ENCODE measurements around the gene VANGL1. TPM values are rescaled to one million over a fixed set of nuclear protein-coding genes. Genes with fewer than 3 reads are reported as not detected.

VANGL1 gene
- total RNA-seq, 4 donors from 2014 or later: 9.5 to 22.2 (median 17.2) TPM

DNA sequence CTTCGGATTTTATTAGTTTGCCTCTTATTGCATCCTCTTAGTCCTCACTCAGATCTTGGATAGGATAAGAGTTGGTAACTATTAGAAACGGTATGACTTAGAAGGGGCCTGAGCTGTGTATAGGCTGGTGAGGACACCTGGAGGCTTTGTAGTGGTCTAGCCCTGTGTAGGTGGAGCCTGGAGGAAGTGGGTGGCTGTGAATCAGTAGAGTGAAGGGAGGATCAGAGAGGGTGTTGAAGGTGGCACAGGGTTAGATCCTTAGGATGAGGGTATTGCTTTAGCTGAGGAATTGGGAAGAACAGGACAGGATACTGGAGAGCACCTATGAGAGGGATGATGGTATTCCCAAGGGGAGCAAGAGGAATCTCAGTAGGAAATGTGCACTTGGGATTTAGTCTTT is 5.7 kb downstream of the VANGL1 start:
- no peak for DNase-seq (ENCODE audit: low spot score in 2 of 2)
- TF ChIP-seq POLR2A (IDR thresholded peaks at IDR 0.05): no peak
- TF ChIP-seq, protein P1, sequence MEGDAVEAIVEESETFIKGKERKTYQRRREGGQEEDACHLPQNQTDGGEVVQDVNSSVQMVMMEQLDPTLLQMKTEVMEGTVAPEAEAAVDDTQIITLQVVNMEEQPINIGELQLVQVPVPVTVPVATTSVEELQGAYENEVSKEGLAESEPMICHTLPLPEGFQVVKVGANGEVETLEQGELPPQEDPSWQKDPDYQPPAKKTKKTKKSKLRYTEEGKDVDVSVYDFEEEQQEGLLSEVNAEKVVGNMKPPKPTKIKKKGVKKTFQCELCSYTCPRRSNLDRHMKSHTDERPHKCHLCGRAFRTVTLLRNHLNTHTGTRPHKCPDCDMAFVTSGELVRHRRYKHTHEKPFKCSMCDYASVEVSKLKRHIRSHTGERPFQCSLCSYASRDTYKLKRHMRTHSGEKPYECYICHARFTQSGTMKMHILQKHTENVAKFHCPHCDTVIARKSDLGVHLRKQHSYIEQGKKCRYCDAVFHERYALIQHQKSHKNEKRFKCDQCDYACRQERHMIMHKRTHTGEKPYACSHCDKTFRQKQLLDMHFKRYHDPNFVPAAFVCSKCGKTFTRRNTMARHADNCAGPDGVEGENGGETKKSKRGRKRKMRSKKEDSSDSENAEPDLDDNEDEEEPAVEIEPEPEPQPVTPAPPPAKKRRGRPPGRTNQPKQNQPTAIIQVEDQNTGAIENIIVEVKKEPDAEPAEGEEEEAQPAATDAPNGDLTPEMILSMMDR (IDR thresholded peaks at IDR 0.05): no peak
- H3K4me3 ChIP-seq (ENCODE audit: low read depth, poor library complexity, severe bottlenecking): no peak overlapping the region
- WGBS, 2 donors: 60 to 75% methylated on average over 2 of the region's 2 CpGs
- intact Hi-C loops (cut with DNase I; ENCODE audit: low total_unique reads): no loop called here

DNA sequence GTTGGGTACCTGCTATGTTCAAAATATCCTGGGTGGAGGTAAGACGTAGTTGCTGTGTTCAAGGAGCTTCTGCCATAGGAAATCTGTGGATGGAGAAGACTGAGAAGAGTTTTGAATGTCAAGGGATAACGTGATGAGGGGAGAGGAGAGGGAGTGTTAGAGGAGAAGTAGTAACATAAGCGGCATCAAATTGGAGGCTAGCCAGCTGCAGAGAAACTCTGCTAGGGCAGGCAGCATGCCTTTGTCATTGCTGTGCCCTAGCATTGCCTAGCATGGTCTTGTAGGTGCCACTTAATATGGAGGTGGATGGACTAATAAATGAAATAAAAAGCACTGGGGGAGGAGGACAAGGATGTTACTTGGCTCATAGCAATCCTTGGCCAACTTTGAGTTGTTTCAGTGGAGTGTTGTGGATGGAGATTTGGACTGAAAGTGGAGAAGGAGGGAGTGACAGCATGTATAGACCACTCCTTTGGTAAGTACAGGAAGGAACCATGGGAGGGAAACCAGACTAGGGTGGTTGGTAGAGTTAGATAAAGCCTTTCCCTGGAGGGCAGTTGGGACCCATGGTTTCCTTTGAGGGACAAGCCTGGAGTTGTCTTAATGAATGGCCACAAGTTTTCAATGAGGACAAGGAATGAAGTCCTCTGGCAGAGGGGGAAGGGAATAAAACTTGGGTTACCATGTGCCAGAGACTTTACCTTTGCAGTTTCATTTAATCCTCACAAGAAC is 6.3 kb downstream of the VANGL1 start:
- 40 to 68% methylated on average over 3 of the region's 3 CpGs for WGBS, 2 donors
- no peak for DNase-seq (ENCODE audit: low spot score in 2 of 2)
- TF ChIP-seq, protein P1 (IDR thresholded peaks at IDR 0.05): no peak
- no peak for TF ChIP-seq POLR2A (IDR thresholded peaks at IDR 0.05)
- H3K4me3 ChIP-seq (ENCODE audit: low read depth, poor library complexity, severe bottlenecking): no peak overlapping the region
- intact Hi-C loops (cut with DNase I; ENCODE audit: low total_unique reads): no loop called here

DNA sequence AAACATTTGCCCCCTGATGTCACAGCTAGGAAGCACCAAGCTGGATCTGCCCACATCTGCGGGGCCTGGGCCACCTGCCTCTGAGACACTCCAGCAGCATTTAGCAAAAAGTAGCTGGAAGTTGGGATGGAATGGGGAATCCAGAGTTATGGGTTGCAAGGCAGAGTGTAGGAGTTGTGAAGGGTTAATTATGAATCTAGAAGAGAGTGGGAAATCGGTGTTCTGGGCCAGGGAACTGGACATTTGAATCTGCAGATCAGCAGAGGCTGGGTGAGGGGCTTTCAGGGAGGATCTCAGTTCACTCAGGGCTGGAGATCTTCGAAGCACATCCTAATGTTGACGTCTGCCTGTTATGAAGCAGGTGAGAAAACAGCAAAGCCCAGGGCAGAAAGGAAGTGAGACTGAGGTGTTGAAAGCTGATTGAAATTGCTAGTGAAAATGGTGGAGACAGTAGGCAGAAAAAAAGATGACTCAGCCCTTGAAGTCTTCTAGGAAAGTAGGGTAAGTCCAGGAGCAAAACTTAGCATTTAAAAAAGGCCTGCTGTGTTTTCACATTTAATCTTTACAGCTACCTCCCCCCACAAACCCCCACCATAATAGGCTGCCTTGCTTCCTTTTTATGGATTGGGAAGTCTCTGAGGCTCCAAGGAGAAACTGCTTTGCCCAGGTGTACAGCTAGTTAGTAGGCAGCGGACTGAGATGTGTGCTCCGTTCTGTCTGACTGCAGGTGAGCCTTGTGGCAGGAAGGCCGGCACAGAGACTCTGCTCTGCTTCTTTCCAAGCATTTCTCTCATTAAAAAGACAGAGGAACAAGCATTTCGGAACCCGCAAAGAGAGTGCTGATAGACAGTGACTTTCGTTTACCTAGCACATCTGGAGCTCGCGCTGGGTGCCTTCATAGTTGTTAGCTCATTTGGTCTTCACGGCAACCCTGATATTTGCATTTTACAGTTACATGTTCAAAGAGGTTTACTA is 7.2 kb downstream of the VANGL1 start:
- intact Hi-C loops (cut with DNase I; ENCODE audit: low total_unique reads): no loop called here
- no peak for DNase-seq (ENCODE audit: low spot score in 2 of 2)
- 77 to 78% methylated on average over 13 of the region's 13 CpGs for WGBS, 2 donors
- TF ChIP-seq, protein P1 (IDR thresholded peaks at IDR 0.05): no peak
- no peak for TF ChIP-seq POLR2A (IDR thresholded peaks at IDR 0.05)
- no peak overlapping the region for H3K4me3 ChIP-seq (ENCODE audit: low read depth, poor library complexity, severe bottlenecking)

DNA sequence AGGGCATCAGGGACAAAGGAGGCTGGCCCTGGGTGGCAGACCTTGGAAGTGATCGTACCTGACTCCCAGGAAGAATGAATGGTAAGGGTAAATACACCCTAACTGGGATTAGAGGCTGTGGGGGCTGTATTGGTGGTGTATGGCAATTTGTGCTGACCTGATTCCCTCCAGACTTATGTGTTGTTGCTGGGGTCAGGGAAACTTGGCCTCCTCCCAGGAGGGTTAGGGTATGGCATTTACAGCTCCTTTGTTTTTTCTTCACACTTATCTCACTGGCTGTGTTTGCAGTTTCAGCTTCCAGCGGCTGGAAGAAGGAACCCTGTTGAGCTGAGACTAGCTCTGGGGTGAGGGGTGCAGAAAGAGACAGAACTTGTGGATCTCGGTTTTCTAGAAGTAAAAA is 8.2 kb downstream of the VANGL1 start:
- WGBS, 2 donors: 58 to 63% methylated on average over 3 of the region's 3 CpGs
- DNase-seq (ENCODE audit: low spot score in 2 of 2): no peak
- H3K4me3 ChIP-seq (ENCODE audit: low read depth, poor library complexity, severe bottlenecking): no peak overlapping the region
- TF ChIP-seq, protein P1 (IDR thresholded peaks at IDR 0.05): no peak
- TF ChIP-seq POLR2A (IDR thresholded peaks at IDR 0.05): no peak
- intact Hi-C loops (cut with DNase I; ENCODE audit: low total_unique reads): no loop called here

DNA sequence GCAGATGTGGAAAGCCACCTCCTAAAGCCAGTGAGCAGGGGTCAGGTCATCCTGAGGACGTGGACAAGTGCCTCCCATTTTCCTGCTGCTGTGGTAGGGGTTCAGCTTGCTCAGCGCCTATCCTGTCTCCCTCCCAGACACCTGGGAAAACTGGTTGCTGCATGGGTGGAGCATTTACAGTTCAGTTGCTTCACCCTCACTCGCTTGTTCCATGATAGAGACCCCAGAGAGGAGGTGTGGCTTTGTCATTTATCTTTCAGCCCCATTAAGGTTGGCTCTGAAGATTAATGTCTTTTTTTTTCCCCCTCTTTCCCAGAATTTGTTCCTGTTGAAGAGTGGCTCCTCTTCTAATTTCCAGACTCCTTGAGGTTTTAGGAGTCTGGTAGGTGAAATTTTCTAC is 9.2 kb downstream of the VANGL1 start:
- H3K4me3 ChIP-seq (ENCODE audit: low read depth, poor library complexity, severe bottlenecking): no peak overlapping the region
- WGBS, 2 donors: 69 to 73% methylated on average over 3 of the region's 3 CpGs
- intact Hi-C loops (cut with DNase I; ENCODE audit: low total_unique reads): no loop called here
- TF ChIP-seq, protein P1 (IDR thresholded peaks at IDR 0.05): no peak
- TF ChIP-seq POLR2A (IDR thresholded peaks at IDR 0.05): no peak
- DNase-seq (ENCODE audit: low spot score in 2 of 2): no peak

All from lower leg skin (tissue), 4 donors.